GM12878 (cell line): ENCODE measurements around the gene COL4A5. TPM values are rescaled to one million over a fixed set of nuclear protein-coding genes. Genes with fewer than 3 reads are reported as not detected.
A peak's percentile ranks its signal among the peaks of the same experiment; 100 is the strongest.

Experiments
- ATAC-seq: fragments of 200-7000 bp; cut with Tn5 transposase; 3 replicates; pipeline ENCODE4 v1.9.1; 2020; ENCODE audit warnings: mild to moderate bottlenecking, moderate library complexity
- BruUV-seq: library from RNA; stranded (reverse); fragments of 400-500 nt; replicated peaks from 2 replicates; lab custom pipeline; 2021; lab: Mats Ljungman, UMichigan
- CTCF ChIA-PET: fragments of 300-600 bp; sonication (Branson Sonifier 250); formaldehyde crosslinking; extraction: SDS; loops from one replicate; lab custom pipeline; 2021; ENCODE audit warnings: inconsistent platforms; lab: Yijun Ruan, JAX
- POLR2A ChIA-PET: fragments of 350-600 bp; formaldehyde crosslinking; extraction: SDS; loops from one replicate; lab custom pipeline; 2021; ENCODE audit warnings: inconsistent platforms; lab: Charles Lee
- RAD21 ChIA-PET: fragments of 300-600 bp; sonication (Branson Sonifier 250); formaldehyde crosslinking; loops from one replicate; lab custom pipeline; 2023; ENCODE audit warnings: antibody characterized with exemption; ENCODE audit not compliant: unreplicated experiment; lab: Charles Lee
- SMC1A ChIA-PET: fragments of 300-600 bp; sonication (Branson Sonifier 250); formaldehyde crosslinking; loops from one replicate; lab custom pipeline; 2023; ENCODE audit not compliant: unreplicated experiment, uncharacterized antibody; lab: Charles Lee
- DNase-seq: peaks from one replicate; pipeline ENCODE4 v3.0.0-alpha.2; 2011; ENCODE audit warnings: low read depth, low spot score
- FAIRE-seq: peaks from 3 replicates; lab custom pipeline; 2011; peaks lifted over from hg19 to GRCh38; lab: Jason Lieb, UNC
- H2AFZ ChIP-seq: 2 replicates; pipeline ENCODE4 v1.6.0; 2011; ENCODE audit warnings: low read depth, low read length, control low read depth; ENCODE audit not compliant: control insufficient read depth
- H3K27ac ChIP-seq: 2 replicates; pipeline ENCODE4 v1.5.1; 2011; ENCODE audit warnings: control low read depth; ENCODE audit not compliant: control insufficient read depth, insufficient read depth
- H3K27me3 ChIP-seq, 2 experiments: replicated peaks in 1 of 2; 2 replicates each; pipeline versions ENCODE4 v1.6.0 to v1.6.1; 2011; ENCODE audit warnings: low read length in 1 of 2; ENCODE audit not compliant: control insufficient read depth in 2 of 2, insufficient read depth in 2 of 2
- H3K36me3 ChIP-seq, 2 experiments: 2 replicates each; pipeline ENCODE4 v1.5.1; 2011; ENCODE audit warnings: low read length in 1 of 2; ENCODE audit not compliant: control insufficient read depth in 2 of 2, insufficient read depth in 2 of 2
- H3K4me1 ChIP-seq: 2 replicates; pipeline ENCODE4 v1.6.1; 2011; ENCODE audit warnings: mild to moderate bottlenecking, low read length, moderate library complexity, mixed read lengths; ENCODE audit not compliant: control insufficient read depth, insufficient read depth
- H3K4me2 ChIP-seq: 2 replicates; pipeline ENCODE4 v1.6.0; 2011; ENCODE audit warnings: control low read depth; ENCODE audit not compliant: control insufficient read depth, insufficient read depth
- H3K4me3 ChIP-seq: fragments of 200-600 bp; sonication (generic); 2 replicates; pipeline ENCODE4 v1.5.1; 2016
- H3K79me2 ChIP-seq: 2 replicates; pipeline ENCODE4 v1.6.0; 2011; ENCODE audit warnings: low read length; ENCODE audit not compliant: control insufficient read depth, insufficient read depth
- H3K9ac ChIP-seq: 2 replicates; pipeline ENCODE4 v1.8.0; 2011; ENCODE audit warnings: low read length, control low read depth, mixed read lengths; ENCODE audit not compliant: control insufficient read depth, insufficient read depth
- H3K9me3 ChIP-seq: replicated peaks from 3 replicates; pipeline ENCODE4 v1.5.1; 2011; ENCODE audit warnings: mild to moderate bottlenecking, low read length; ENCODE audit not compliant: control insufficient read depth, insufficient read depth
- H4K20me1 ChIP-seq: 2 replicates; pipeline ENCODE4 v1.6.0; 2011; ENCODE audit not compliant: control insufficient read depth, insufficient read depth
- CBFB ChIP-seq: IDR thresholded peaks from 2 replicates; pipeline ENCODE4 v1.6.1; 2016; ENCODE audit warnings: antibody characterized with exemption, low read depth
- CBX5 ChIP-seq: sonication (generic); IDR thresholded peaks from 2 replicates; pipeline ENCODE4 v1.6.1; 2016; ENCODE audit warnings: low read depth, moderate library complexity, mild to moderate bottlenecking, inconsistent platforms
- CTCF ChIP-seq, 3 experiments: IDR thresholded peaks in 2 of 3; conservative IDR thresholded peaks in 1 of 3; 2 replicates each; pipeline ENCODE4 v1.5.1; 2011; ENCODE audit warnings: low read depth in 3 of 3, low read length in 3 of 3, mild to moderate bottlenecking in 3 of 3, control low read depth in 2 of 3, moderate library complexity in 2 of 3, inconsistent platforms in 1 of 3, mixed read lengths in 1 of 3; ENCODE audit not compliant: control insufficient read depth in 2 of 3, insufficient read depth in 1 of 3; ENCODE audit errors: extremely low read depth in 1 of 3
- FOXK2 ChIP-seq: fragments of 450-650 bp; IDR thresholded peaks from 2 replicates; pipeline ENCODE4 v1.6.1; 2017; ENCODE audit warnings: mild to moderate bottlenecking, moderate library complexity
- HDGF ChIP-seq: fragments of 450-650 bp; IDR thresholded peaks from 2 replicates; pipeline ENCODE4 v1.6.1; 2016; ENCODE audit warnings: antibody characterized with exemption
- MYB ChIP-seq: fragments of 150-350 bp; IDR thresholded peaks from 2 replicates; pipeline ENCODE4 v1.6.1; 2014; ENCODE audit warnings: mild to moderate bottlenecking, low read depth, low read length, borderline replicate concordance
- NBN ChIP-seq: fragments of 450-650 bp; IDR thresholded peaks from 2 replicates; pipeline ENCODE4 v1.6.1; 2016
- PKNOX1 ChIP-seq: fragments of 450-650 bp; IDR thresholded peaks from 2 replicates; pipeline ENCODE4 v1.6.1; 2016; ENCODE audit warnings: mild to moderate bottlenecking
- RAD21 ChIP-seq: IDR thresholded peaks from 2 replicates; pipeline ENCODE4 v1.6.1; 2011; ENCODE audit warnings: mild to moderate bottlenecking, low read depth, low read length, moderate library complexity; ENCODE audit not compliant: insufficient read depth
- RCOR1 ChIP-seq: conservative IDR thresholded peaks from 2 replicates; pipeline ENCODE4 v1.6.1; 2012; ENCODE audit warnings: low read depth, low read length, improper control_type of control experiment
- RELB ChIP-seq: fragments of 450-650 bp; IDR thresholded peaks from 2 replicates; pipeline ENCODE4 v1.6.1; 2017; ENCODE audit warnings: low read depth, mild to moderate bottlenecking, moderate library complexity
- SMC3 ChIP-seq: IDR thresholded peaks from 2 replicates; pipeline ENCODE4 v1.6.1; 2011; ENCODE audit warnings: low read length, improper control_type of control experiment, borderline replicate concordance
- SREBF2 ChIP-seq: IDR thresholded peaks from 2 replicates; pipeline ENCODE4 v1.6.1; 2012; ENCODE audit warnings: mild to moderate bottlenecking, low read length
- SUZ12 ChIP-seq: fragments of 200-600 bp; sonication (generic); IDR thresholded peaks from one replicate; pipeline ENCODE4 v1.6.1; 2018; ENCODE audit warnings: antibody characterized with exemption, mild to moderate bottlenecking; ENCODE audit not compliant: unreplicated experiment
- TAF1 ChIP-seq: IDR thresholded peaks from 2 replicates; pipeline ENCODE4 v1.6.1; 2011; ENCODE audit warnings: mild to moderate bottlenecking, low read depth, low read length, borderline replicate concordance
- WGBS: methylation state at CpG from one replicate; pipeline ENCODE4 v1.1.6; 2016; ENCODE audit warnings: low lambda C conversion rate; ENCODE audit not compliant: insufficient replicate concordance, insufficient coverage; ENCODE audit errors: missing lambda C conversion rate; 5-methylcytosine and 5-hydroxymethylcytosine counted together
- in situ Hi-C: fragments of 300-500 bp; cut with MboI; formaldehyde crosslinking; loops from 9 replicates; pipeline ENCODE4 v1.14.3; 2018; ENCODE audit warnings: mixed read lengths
- intact Hi-C: fragments of 100-400 bp; cut with micrococcal nuclease; formaldehyde crosslinking; loops from one replicate; pipeline ENCODE4 v1.14.2; 2022; ENCODE audit not compliant: unreplicated experiment
- polyA plus RNA-seq, 11 experiments: library from polyadenylated mRNA; depleted of rRNA in 4 of 11; unstranded in 6 of 11; stranded (reverse) in 5 of 11; fragments of >200 nt; fragmentation: Nextera tagmentation in 4 of 11; fragmentation: Illumina TruSeq in 1 of 11; extraction: Ambion mirVana in 4 of 11; extraction: Trizol in 1 of 11; gene quantifications; 1 replicate in 1 of 11; 2 replicates in 10 of 11; pipeline versions ENCODE4 v1.2.1 to v1.2.3, GENCODE V29; 2011 to 2016; ENCODE audit warnings: inconsistent platforms in 2 of 11, missing spikeins in 2 of 11, low read depth in 1 of 11
- total RNA-seq, 4 experiments: library from RNA; depleted of rRNA in 3 of 4; stranded (reverse); fragments of >200 nt in 3 of 4; fragmentation: Illumina TruSeq in 1 of 4; extraction: Trizol in 1 of 4; gene quantifications; 2 replicates each; pipeline versions ENCODE4 v1.2.1 to v1.2.3, GENCODE V29; 2013 to 2021

Gene COL4A5
- total and polyA plus RNA-seq, 10 of the 15 experiments (the other 5 are each of a cell fraction or from before 2014, with no cell fraction given) = 0.13 to 2.8 (median 0.38) TPM; not detected in 1

- TF ChIP-seq SREBF2 (no peak), SUZ12 (no peak), CBFB (no peak), HDGF (no peak), MYB (no peak), PKNOX1 (no peak), FOXK2 (no peak), RELB (no peak), RCOR1 (no peak), TAF1 (no peak)
Measured at GRCh38 chrX:108696690-108697089, 257.1 kb downstream of the COL4A5 start (continued).

GRCh38 chrX:108699368-108699767 is 259.7 kb downstream of the COL4A5 start:
- RAD21 ChIA-PET = interaction anchor here (0.6 to 9.0 kb wide), 36 partner anchors 12 to 1192 kb away, joined by 3 to 330 read pairs (median 4); partner anchors contain the start of gene GUCY2F
- POLR2A ChIA-PET = interaction anchor here (0.5 to 2.1 kb wide), 3 partner anchors 26 to 688 kb away, joined by 3 to 8 read pairs (median 4); no protein-coding TSS in a partner anchor
- 0% methylated on average over 1 of the region's 1 CpG for WGBS
- no peak overlapping the region for H3K4me3 ChIP-seq
- intact Hi-C loops (loop anchor here (1.0 to 10.0 kb wide), 4 partner anchors 112 to 935 kb away; no protein-coding TSS in a partner anchor), in situ Hi-C loops (no loop called here)
- peak; percentile 92 for ATAC-seq
- H4K20me1 ChIP-seq = no peaks in the 10 kb centered on the region
- H3K27ac ChIP-seq = no peak overlapping the region
- no peaks in the 10 kb centered on the region for H3K27me3 ChIP-seq
- no TSS peak for BruUV-seq
- no peaks in the 10 kb centered on the region for H3K4me1 ChIP-seq
- CTCF ChIA-PET = interaction anchor here (0.7 to 7.2 kb wide), 47 partner anchors 10 to 1459 kb away, joined by 3 to 359 read pairs (median 5); no protein-coding TSS in a partner anchor
- TF ChIP-seq RAD21 (peak; percentile 68), SMC3 (peak; percentile 64; the same call in 1 of the 2 replicates), PKNOX1 (peak; percentile 36; the same call in 1 of the 2 replicates), CBX5 (no peak), CTCF (IDR thresholded peaks at IDR 0.05 in 2 of 3, conservative IDR thresholded peaks at IDR 0.05 in 1 of 3; ENCODE audit: control insufficient read depth in 2 of 3, extremely low read depth in 1 of 3, insufficient read depth in 1 of 3, low read depth in 3 of 3, low read length in 3 of 3) (peak; percentile 23 to 55 (median 50); a peak in 5 of 6 replicates), NBN (no peak)
- TF ChIP-seq, all 136 proteins: peak for 4
- peak; percentile 7 for DNase-seq
- SMC1A ChIA-PET = interaction anchor here (0.6 to 12.3 kb wide), 39 partner anchors 11 to 1709 kb away, joined by 3 to 361 read pairs (median 5); no protein-coding TSS in a partner anchor
- H3K9me3 ChIP-seq = no peaks in the 10 kb centered on the region
- H2AFZ ChIP-seq = no peak overlapping the region
- H3K79me2 ChIP-seq = no peaks in the 10 kb centered on the region
- H3K4me2 ChIP-seq = no peak overlapping the region
- peak; percentile 93 for FAIRE-seq
- H3K36me3 ChIP-seq = no peaks in the 10 kb centered on the region
- H3K9ac ChIP-seq = no peak overlapping the region
